ENCODE measurements around the gene OPCML.

The OPCML gene

DNA sequence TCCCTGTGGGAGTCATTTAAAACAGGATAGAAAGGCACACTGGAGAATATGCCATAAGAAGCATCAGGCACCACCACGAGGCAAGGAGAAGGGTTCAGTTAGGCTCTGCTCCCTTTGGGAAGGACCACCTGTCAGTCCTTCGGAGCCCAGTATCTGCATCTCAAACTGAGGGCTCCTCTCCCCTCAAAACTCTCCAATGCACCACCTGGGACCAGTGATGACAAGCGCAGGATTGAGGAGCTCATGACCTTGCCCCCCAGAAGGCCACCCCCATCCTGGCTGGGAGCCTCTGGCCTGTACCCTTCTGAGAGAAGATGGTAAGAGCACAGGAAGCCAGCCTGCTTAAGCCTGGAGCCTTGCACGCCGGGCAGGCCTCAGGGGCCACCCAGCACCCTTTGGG, 39.4 kb downstream of the OPCML start:
- no peak for DNase-seq
- no peak overlapping the region for H3K4me3 ChIP-seq (ENCODE audit: low read depth, low read length)
- no peak for TF ChIP-seq CTCF (IDR thresholded peaks at IDR 0.05; ENCODE audit: low read depth, low read length, missing control alignments)
- no peaks in the 10 kb centered on the region for H3K27me3 ChIP-seq (replicated peaks)
- in situ Hi-C loops (cut with HindIII; ENCODE audit: low pct_ligation_motif_present, low sequenced_read_pairs) = no loop called here
- no peaks in the 10 kb centered on the region for H3K36me3 ChIP-seq (replicated peaks)
- no peak overlapping the region for H3K27ac ChIP-seq

- Histone ChIP-seq H3K27ac (no peak overlapping the region), H3K36me3 (replicated peaks) (no peaks in the 10 kb centered on the region), H3K27me3 (replicated peaks) (no peaks in the 10 kb centered on the region), H3K4me3 (ENCODE audit: low read depth, low read length) (no peak overlapping the region)
- TF ChIP-seq CTCF (IDR thresholded peaks at IDR 0.05; ENCODE audit: low read depth, low read length, missing control alignments) = no peak
- in situ Hi-C loops (cut with HindIII; ENCODE audit: low pct_ligation_motif_present, low sequenced_read_pairs) = no loop called here
- DNase-seq = no peak
Measured at GRCh38 chr11:133491680-133492383, 40.5 kb downstream of the OPCML start.

DNA sequence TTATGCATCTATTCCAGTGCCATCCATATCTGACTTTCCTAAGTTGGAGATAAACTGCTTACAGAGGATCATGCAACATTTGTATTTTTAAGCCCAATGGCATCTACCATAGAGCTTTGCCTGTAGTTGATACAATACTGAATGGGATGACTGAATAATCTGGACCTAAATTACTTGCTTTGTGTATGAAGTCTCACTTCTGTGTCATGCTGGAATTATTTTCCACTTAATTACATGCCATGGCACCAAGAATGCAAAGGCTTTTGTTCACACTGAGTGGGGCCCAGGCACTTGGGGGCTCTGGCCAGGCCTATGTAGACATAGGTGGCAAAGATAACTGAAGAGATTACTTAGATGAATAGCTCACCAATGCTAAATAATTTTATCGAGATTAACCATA, 51.6 kb downstream of the OPCML start:
- DNase-seq = no peak
- no peak overlapping the region for H3K27ac ChIP-seq
- no peaks in the 10 kb centered on the region for H3K27me3 ChIP-seq (replicated peaks)
- H3K4me3 ChIP-seq (ENCODE audit: low read depth, low read length) = no peak overlapping the region
- H3K36me3 ChIP-seq (replicated peaks) = no peaks in the 10 kb centered on the region
- in situ Hi-C loops (cut with HindIII; ENCODE audit: low pct_ligation_motif_present, low sequenced_read_pairs) = no loop called here
- no peak for TF ChIP-seq CTCF (IDR thresholded peaks at IDR 0.05; ENCODE audit: low read depth, low read length, missing control alignments)

DNA sequence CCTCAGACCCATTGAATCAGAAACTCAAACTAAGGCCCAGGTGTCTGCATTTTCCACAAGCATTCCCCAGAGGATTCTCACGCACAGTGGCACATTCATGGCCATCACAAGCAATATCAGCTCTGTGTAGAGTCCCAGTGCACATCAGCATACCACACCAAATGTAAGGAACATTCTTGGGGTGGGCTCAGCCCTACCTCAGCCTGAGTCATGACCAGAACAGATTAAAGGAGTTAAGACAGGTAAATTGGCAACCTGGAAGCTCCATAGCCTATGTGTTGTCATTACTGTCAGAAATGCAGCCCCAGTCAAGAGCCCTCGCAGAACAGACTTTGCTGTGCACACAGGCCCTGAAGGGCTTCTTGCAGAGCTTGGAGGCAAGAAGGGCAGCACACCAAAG, 53.1 kb downstream of the OPCML start:
- Histone ChIP-seq H3K4me3 (ENCODE audit: low read depth, low read length) (no peak overlapping the region), H3K27ac (no peak overlapping the region), H3K36me3 (replicated peaks) (no peaks in the 10 kb centered on the region), H3K27me3 (replicated peaks) (no peaks in the 10 kb centered on the region)
- DNase-seq = no peak
- in situ Hi-C loops (cut with HindIII; ENCODE audit: low pct_ligation_motif_present, low sequenced_read_pairs) = no loop called here
- TF ChIP-seq CTCF (IDR thresholded peaks at IDR 0.05; ENCODE audit: low read depth, low read length, missing control alignments) = no peak

DNA sequence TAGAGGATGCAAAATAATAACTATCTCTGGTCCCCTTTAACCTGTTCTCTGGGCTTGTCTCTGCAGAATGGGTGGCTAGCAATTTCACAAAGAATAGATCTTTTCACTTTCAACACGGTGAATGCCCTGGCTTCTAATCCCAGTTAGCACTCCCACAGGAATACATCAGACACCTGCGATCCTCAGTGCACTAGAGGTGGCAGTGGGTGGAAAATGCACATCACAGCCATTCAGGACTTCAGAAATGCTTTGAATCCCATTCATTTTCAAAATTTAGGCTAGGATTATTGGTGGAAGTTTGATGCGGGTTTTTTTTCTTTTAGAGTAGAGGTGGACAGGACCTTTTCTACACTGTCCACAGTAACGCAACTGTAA, 55.1 kb downstream of the OPCML start:
- in situ Hi-C loops (cut with HindIII; ENCODE audit: low pct_ligation_motif_present, low sequenced_read_pairs) = no loop called here
- TF ChIP-seq CTCF (IDR thresholded peaks at IDR 0.05; ENCODE audit: low read depth, low read length, missing control alignments) = no peak
- H3K4me3 ChIP-seq (ENCODE audit: low read depth, low read length) = no peak overlapping the region
- H3K27me3 ChIP-seq (replicated peaks) = no peaks in the 10 kb centered on the region
- no peaks in the 10 kb centered on the region for H3K36me3 ChIP-seq (replicated peaks)
- DNase-seq = no peak
- H3K27ac ChIP-seq = no peak overlapping the region
